GM20000 (cell line): Measurements from ENCODE around the gene UBASH3B.

ENCODE experiments used
- DNase-seq: peaks from one replicate; pipeline ENCODE4 v3.0.0; 2012; ENCODE audit warnings: low spot score
- CTCF ChIP-seq: IDR thresholded peaks from 2 replicates; pipeline ENCODE4 v1.5.1; 2012; ENCODE audit warnings: mild to moderate bottlenecking, control low read depth; ENCODE audit errors: extremely low read depth, missing control alignments

UBASH3B gene

DNA sequence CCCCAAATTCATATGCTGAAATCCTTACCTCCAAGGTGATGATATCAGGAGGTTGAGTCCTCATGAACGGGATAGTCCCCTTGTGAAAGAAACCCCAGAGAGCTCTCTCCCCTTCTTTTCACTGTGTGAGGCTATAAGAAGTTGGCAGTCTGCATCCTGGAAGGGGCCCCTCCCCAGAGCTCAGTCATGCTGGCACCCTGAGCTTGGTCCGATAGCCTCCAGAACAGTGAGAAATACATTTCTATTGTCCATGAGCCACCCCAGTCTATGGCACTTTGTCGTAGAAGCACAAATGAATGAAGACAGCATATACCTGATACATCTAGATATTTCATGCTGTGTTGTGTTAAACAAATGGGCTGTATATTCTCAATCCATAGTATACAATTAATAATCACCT lies 101.7 kb downstream of the UBASH3B start:
- no peak for DNase-seq
- no peak for TF ChIP-seq CTCF

- TF ChIP-seq CTCF, result no peak
- DNase-seq, result no peak
Measured at GRCh38 chr11:122758339-122758738, 102.8 kb downstream of the UBASH3B start.

DNA sequence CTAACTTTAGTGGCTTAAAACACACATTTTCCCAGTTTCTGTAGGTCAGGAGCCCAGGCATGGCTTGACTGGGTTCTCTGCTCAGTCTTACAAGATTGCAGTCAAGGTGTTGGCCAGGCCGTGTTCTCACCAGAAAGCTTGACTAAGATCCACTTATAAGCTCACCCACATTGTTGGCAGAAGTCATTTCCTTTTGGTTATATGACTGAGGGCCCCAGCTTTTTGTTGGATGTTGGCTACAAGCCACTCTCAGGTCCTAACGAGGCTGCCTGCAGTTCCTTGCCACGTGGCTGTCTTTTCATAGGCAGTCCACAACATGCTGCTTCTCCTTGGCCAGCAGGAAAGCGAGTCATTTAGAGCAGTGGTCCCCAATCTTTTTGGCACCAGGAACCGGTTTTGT lies 103.5 kb downstream of the UBASH3B start:
- no peak for DNase-seq
- no peak for TF ChIP-seq CTCF

GRCh38 chr11:122763108-122763507 lies 107.6 kb downstream of the UBASH3B start:
- DNase-seq, result no peak
- TF ChIP-seq CTCF, result no peak

DNA sequence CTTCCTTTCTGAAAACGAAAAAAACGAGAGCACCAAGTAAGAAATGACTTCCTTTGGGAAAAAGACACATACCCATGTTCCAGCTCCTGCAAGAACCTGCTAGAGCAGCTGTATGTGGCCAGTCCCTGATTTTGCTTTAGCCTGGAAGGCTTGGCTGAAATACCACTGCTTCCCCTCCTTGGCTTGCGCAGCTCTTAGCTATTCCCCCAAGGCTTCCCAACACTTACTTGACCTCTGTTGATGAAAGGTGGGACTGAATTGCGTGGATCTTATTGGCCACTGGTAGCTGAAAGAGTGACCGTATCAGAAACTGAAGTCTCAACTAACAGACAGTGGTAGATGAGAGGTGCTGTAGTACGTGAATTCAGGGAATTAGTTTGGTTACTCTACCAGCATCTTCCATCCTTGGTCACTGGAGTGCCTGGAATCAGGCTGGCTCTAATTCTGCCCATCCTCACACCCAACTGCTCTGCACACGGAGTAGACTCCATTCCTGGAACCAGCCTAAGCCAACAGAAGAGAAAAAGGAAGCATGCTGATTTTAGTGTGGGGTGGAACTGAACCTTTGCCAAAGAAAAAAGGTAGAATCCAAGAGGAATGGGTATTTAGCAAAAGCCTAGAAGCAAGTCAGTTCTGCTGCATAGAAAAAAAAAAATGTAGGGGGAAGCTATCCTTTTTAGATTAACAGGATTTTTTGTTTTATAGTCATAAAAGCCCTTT lies 109.0 kb downstream of the UBASH3B start:
- no peak for TF ChIP-seq CTCF
- DNase-seq, result no peak

DNA sequence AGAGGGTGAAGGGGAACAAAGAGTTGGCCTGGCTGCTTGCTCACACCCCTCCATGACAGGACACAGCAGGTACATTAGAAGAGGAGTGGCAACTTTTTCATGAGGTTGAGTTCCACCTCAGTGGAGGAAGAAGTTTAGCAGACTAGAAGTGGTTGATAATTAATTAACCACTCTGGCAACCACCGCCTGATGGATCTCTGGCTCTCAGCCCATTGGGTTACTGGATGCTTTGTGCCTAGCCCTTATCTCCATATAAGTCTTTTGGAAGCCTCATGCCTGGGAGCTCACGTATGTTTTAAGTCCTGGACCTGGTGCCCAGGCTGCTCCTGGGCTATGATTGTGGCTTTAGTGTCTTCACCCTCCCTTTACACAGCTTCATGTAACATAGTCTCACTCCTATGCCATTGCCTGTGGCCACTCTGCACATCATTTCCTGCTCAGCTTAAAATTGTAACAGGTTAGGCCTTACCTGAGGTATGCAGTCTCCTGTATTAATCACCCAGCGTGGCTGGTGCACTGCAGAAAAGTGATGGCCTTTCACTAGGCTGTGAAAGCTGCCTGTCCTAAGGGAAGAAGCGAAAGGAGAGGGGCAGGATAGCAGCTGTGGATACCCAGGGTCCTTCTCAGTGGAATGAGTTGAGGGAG lies 110.1 kb downstream of the UBASH3B start:
- DNase-seq, result no peak
- no peak for TF ChIP-seq CTCF

GRCh38 chr11:122769126-122769780 lies 113.7 kb downstream of the UBASH3B start:
- no peak for TF ChIP-seq CTCF

More at GRCh38 chr11:122769126-122769780, 113.7 kb downstream of the UBASH3B start:
- no peak for DNase-seq
